PC-9 (cell line): ENCODE results near the gene EFCAB13. TPM values are rescaled to one million over a fixed set of nuclear protein-coding genes. Genes with fewer than 3 reads are reported as not detected.

Source experiments
- BruUV-seq: library from RNA; stranded (reverse); fragments of 400-500 nt; replicated peaks from 2 replicates; lab custom pipeline; 2021; lab: Mats Ljungman, UMichigan
- CTCF ChIA-PET: fragments of 300-600 bp; sonication (Branson Sonifier 250); formaldehyde crosslinking; loops from one replicate; lab custom pipeline; 2022; ENCODE audit warnings: antibody characterized with exemption; lab: Charles Lee
- POLR2A ChIA-PET: fragments of 300-600 bp; sonication (Branson Sonifier 250); formaldehyde crosslinking; loops from one replicate; lab custom pipeline; 2022; ENCODE audit warnings: antibody characterized with exemption; ENCODE audit not compliant: unreplicated experiment; lab: Charles Lee
- DNase-seq, 2 experiments: peaks; one replicate each; pipeline versions ENCODE4 v3.0.0 to v3.0.0-alpha.2; 2015 to 2022; ENCODE audit warnings: mixed read lengths in 1 of 2
- H2AFZ ChIP-seq: fragments of 200-600 bp; sonication (generic); 2 replicates; pipeline ENCODE4 v1.8.1; 2017; ENCODE audit warnings: antibody characterized with exemption
- H3F3A ChIP-seq: fragments of 200-600 bp; sonication (generic); 2 replicates; pipeline ENCODE4 v1.8.1; 2017; ENCODE audit warnings: antibody characterized with exemption, mild to moderate bottlenecking, low read depth; ENCODE audit not compliant: insufficient read depth
- H3K27ac ChIP-seq: fragments of 200-600 bp; sonication (generic); 2 replicates; pipeline ENCODE4 v1.6.1; 2016; ENCODE audit warnings: mixed run types
- H3K27me3 ChIP-seq: fragments of 200-600 bp; sonication (generic); 2 replicates; pipeline ENCODE4 v1.6.1; 2016; ENCODE audit warnings: low read depth, mixed run types; ENCODE audit not compliant: insufficient read depth
- H3K36me3 ChIP-seq: fragments of 200-600 bp; sonication (generic); 2 replicates; pipeline ENCODE4 v1.6.1; 2016; ENCODE audit warnings: low read depth, mixed run types
- H3K4me1 ChIP-seq: fragments of 200-600 bp; sonication (generic); replicated peaks from 2 replicates; pipeline ENCODE4 v1.6.1; 2016; ENCODE audit warnings: mixed run types; ENCODE audit not compliant: insufficient read depth
- H3K4me2 ChIP-seq: fragments of 200-600 bp; sonication (generic); 2 replicates; pipeline ENCODE4 v1.6.1; 2017; ENCODE audit warnings: mixed run types
- H3K4me3 ChIP-seq: fragments of 200-600 bp; sonication (generic); 2 replicates; pipeline ENCODE4 v1.6.1; 2016; ENCODE audit warnings: mixed run types
- H3K79me2 ChIP-seq: fragments of 200-600 bp; sonication (generic); 2 replicates; pipeline ENCODE4 v1.6.1; 2017; ENCODE audit warnings: low read depth, mixed run types
- H3K9me2 ChIP-seq: fragments of 200-600 bp; sonication (generic); 2 replicates; pipeline ENCODE4 v1.8.1; 2017; ENCODE audit warnings: mild to moderate bottlenecking; ENCODE audit not compliant: insufficient read depth
- H3K9me3 ChIP-seq: fragments of 200-600 bp; sonication (generic); 2 replicates; pipeline ENCODE4 v1.8.1; 2016; ENCODE audit warnings: low read depth; ENCODE audit not compliant: insufficient read depth
- H4K20me1 ChIP-seq: fragments of 200-600 bp; sonication (generic); 2 replicates; pipeline ENCODE4 v1.8.1; 2017; ENCODE audit not compliant: insufficient read depth
- EZH2 ChIP-seq: fragments of 200-600 bp; sonication (generic); IDR thresholded peaks from 2 replicates; pipeline ENCODE4 v1.8.0; 2017; ENCODE audit warnings: antibody characterized with exemption, low read depth
- intact Hi-C: fragments of 100-400 bp; cut with micrococcal nuclease; formaldehyde crosslinking; loops from one replicate; pipeline ENCODE4 v1.10.0; 2022; ENCODE audit not compliant: unreplicated experiment
- total RNA-seq: library from RNA; stranded (reverse); gene quantifications from 2 replicates; pipeline ENCODE4 v1.2.3, GENCODE V29; 2021
- TF ChIP-seq, protein P1 (sequence below): fragments of 200-600 bp; sonication (generic); conservative IDR thresholded peaks from 2 replicates; pipeline ENCODE4 v1.6.1; 2017; ENCODE audit warnings: mixed run types, antibody characterized with exemption, mild to moderate bottlenecking, moderate library complexity

The EFCAB13 gene
- total RNA-seq, 1 experiment from 2014 or later, result 3.3 TPM

- no peaks in the 10 kb centered on the region for H3K79me2 ChIP-seq
- TF ChIP-seq EZH2, result no peak
- POLR2A ChIA-PET, result interaction anchor here (0.6 kb wide), 1 partner anchor 84 kb away, joined by 3 read pairs; no protein-coding TSS in a partner anchor
Observed at GRCh38 chr17:47295874-47296255, 27.9 kb upstream of the EFCAB13 start.

DNA sequence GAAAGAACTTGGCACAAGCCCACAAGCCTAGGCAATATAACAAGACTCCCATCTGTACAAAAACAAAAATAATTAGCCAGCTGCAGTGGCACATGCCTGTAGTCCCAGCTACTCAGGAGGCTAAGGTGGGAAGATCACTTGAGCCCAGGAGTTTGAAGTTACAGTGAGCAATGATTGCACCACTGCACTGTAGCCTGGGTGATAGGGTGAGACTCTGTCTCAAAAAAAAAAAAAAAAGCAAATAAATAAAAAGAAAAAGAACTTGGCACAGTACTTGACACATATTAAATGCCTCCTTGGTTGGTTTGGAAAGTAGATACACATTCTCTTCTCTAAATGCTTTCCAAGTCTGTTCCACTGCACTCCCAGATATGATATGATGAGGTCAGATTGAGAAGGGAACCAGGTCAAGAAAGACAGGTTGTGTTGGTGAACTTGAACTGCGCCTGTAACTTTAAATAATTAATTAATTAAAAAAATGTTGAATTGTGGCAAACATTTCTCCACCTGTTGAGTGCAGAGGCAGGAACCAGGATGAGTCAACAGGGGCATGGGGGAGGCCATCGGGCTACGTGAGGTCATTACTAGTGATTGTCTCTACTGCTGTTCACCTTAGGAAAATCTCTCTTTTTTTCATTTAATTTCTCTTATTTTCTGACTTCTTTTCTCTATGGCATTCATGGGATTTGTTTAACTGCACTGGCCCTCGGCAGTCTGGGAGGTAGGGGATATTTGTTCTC lies 25.9 kb upstream of the EFCAB13 start:
- intact Hi-C loops, result no loop called here
- no peak overlapping the region for H2AFZ ChIP-seq
- BruUV-seq, result no TSS peak
- ChIA-PET CTCF (no interaction called here), POLR2A (interaction anchor here (0.7 kb wide), 1 partner anchor 56 kb away, joined by 18 read pairs; no protein-coding TSS in a partner anchor)
- H4K20me1 ChIP-seq, result no peaks in the 10 kb centered on the region
- H3K4me2 ChIP-seq, result no peak overlapping the region
- DNase-seq, result peak in 1 of 2 experiments; percentile 37
- no peaks in the 10 kb centered on the region for H3F3A ChIP-seq
- TF ChIP-seq, protein P1, sequence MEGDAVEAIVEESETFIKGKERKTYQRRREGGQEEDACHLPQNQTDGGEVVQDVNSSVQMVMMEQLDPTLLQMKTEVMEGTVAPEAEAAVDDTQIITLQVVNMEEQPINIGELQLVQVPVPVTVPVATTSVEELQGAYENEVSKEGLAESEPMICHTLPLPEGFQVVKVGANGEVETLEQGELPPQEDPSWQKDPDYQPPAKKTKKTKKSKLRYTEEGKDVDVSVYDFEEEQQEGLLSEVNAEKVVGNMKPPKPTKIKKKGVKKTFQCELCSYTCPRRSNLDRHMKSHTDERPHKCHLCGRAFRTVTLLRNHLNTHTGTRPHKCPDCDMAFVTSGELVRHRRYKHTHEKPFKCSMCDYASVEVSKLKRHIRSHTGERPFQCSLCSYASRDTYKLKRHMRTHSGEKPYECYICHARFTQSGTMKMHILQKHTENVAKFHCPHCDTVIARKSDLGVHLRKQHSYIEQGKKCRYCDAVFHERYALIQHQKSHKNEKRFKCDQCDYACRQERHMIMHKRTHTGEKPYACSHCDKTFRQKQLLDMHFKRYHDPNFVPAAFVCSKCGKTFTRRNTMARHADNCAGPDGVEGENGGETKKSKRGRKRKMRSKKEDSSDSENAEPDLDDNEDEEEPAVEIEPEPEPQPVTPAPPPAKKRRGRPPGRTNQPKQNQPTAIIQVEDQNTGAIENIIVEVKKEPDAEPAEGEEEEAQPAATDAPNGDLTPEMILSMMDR, result no peak
- TF ChIP-seq EZH2, result no peak
- H3K79me2 ChIP-seq, result no peaks in the 10 kb centered on the region
- no peak overlapping the region for H3K27ac ChIP-seq
- no peak overlapping the region for H3K4me3 ChIP-seq
- no peaks in the 10 kb centered on the region for H3K9me2 ChIP-seq
- peaks cover 16% of the 10 kb centered on the region for H3K4me1 ChIP-seq
- H3K36me3 ChIP-seq, result 0 out of 2 replicates have a peak, but pooled peaks cover 7% of the 10 kb centered on the region
- no peaks in the 10 kb centered on the region for H3K27me3 ChIP-seq
- 0 out of 2 replicates have a peak, but pooled peaks cover 16% of the 10 kb centered on the region for H3K9me3 ChIP-seq

More at GRCh38 chr17:47295874-47296255, 27.9 kb upstream of the EFCAB13 start:
- H2AFZ ChIP-seq, result no peak overlapping the region
- CTCF ChIA-PET, result no interaction called here
- H3K27me3 ChIP-seq, result no peaks in the 10 kb centered on the region
- H3K9me2 ChIP-seq, result no peaks in the 10 kb centered on the region
- H3K4me3 ChIP-seq, result no peak overlapping the region
- no peak overlapping the region for H3K27ac ChIP-seq
- 0 out of 2 replicates have a peak, but pooled peaks cover 9% of the 10 kb centered on the region for H3F3A ChIP-seq
- no peaks in the 10 kb centered on the region for H3K9me3 ChIP-seq
- H3K36me3 ChIP-seq, result no peaks in the 10 kb centered on the region
- DNase-seq, result no peak
- BruUV-seq, result no TSS peak
- H3K4me2 ChIP-seq, result no peak overlapping the region
- H3K4me1 ChIP-seq, result peaks cover 22% of the 10 kb centered on the region
- H4K20me1 ChIP-seq, result no peaks in the 10 kb centered on the region
- intact Hi-C loops, result no loop called here

GRCh38 chr17:47298712-47299111 lies 25.0 kb upstream of the EFCAB13 start:
- ChIA-PET CTCF (no interaction called here), POLR2A (no interaction called here)
- no peak for DNase-seq
- Histone ChIP-seq H3F3A (no peaks in the 10 kb centered on the region), H3K4me3 (no peak overlapping the region), H3K79me2 (no peaks in the 10 kb centered on the region), H3K9me3 (0 out of 2 replicates have a peak, but pooled peaks cover 16% of the 10 kb centered on the region), H3K27me3 (no peaks in the 10 kb centered on the region), H3K4me2 (no peak overlapping the region), H3K9me2 (no peaks in the 10 kb centered on the region), H3K36me3 (0 out of 2 replicates have a peak, but pooled peaks cover 7% of the 10 kb centered on the region), H3K4me1 (peaks cover 16% of the 10 kb centered on the region), H4K20me1 (no peaks in the 10 kb centered on the region), H3K27ac (no peak overlapping the region), H2AFZ (no peak overlapping the region)
- TF ChIP-seq EZH2, result no peak
- TF ChIP-seq, protein P1, result no peak
- BruUV-seq, result no TSS peak
- intact Hi-C loops, result no loop called here
